Heart left ventricle (tissue), 13 donors: ENCODE results near the gene GRIA3.

Experiments used
- POLR2A ChIP-seq, 2 donors: fragments of 450-650 bp; IDR thresholded peaks; one replicate each; pipeline ENCODE4 v1.6.1; 2017; ENCODE audit warnings: antibody characterized with exemption in 2 of 2, mild to moderate bottlenecking in 2 of 2, moderate library complexity in 2 of 2
- TF ChIP-seq, protein P1 (sequence below), 12 donors: fragments of 200-600 bp; sonication (generic) in 4 of 12; IDR thresholded peaks; one replicate each; pipeline versions ENCODE4 v1.5.0 to v1.8.0; 2018 to 2022; ENCODE audit warnings: antibody characterized with exemption in 12 of 12, mild to moderate bottlenecking in 5 of 12
- donor health status: ischemic (EF 13 %, LVEDD 7.1; RV severe dilation, severe dysfunction).
- donor health status: DM: no; HTN: yes; CAD: no.
- donor health status: DM: no; HTN: no; CAD: no.
- donor health status: ischemic (EF 25% LVEDD 6.9; RV normal size, moderate dysfunction).
- donor health status: ischemic (EF 25% LVEDD 5.7; RV mildly dilated, moderate dysfunction).
- donor health status: ischemic (EF 35%, LVEDD 5.7; RV mildly dilated, moderate dysfunction).
- donor health status: nonischemic (EF 11% LVEDD 7.7; RV severe dilation, severe dysfunction).
- donor health status: DM: yes; HTN: yes; CAD: no.
- donor health status: PGD.
- donor health status: ischemic (EF 29% LVEDD 5.4; RV normal size, mild dysfunction).
- donor health status: nonischemic (EF 23%, LVEDD 6.1; RV moderate dilation, normal function).

DNA sequence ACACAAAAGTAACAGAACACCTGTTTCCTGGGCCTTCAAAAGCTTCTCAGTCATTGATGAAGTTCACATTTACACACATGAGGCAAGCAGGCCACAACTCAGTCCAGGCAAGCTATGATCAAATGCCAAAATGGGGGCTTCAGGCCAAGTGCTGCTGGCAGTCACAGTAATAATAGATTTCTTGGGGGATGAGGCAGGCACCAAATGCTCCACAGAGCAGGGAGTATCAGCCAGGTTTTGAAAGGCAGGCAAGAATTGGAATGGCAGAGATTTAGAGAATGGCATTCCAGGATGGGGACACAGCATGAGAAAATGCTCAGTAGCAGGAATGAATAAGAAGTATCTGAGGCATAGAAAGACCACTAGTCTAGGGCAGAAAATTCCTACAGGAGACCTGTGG is 52.8 kb downstream of the GRIA3 start:
- TF ChIP-seq, protein P1, sequence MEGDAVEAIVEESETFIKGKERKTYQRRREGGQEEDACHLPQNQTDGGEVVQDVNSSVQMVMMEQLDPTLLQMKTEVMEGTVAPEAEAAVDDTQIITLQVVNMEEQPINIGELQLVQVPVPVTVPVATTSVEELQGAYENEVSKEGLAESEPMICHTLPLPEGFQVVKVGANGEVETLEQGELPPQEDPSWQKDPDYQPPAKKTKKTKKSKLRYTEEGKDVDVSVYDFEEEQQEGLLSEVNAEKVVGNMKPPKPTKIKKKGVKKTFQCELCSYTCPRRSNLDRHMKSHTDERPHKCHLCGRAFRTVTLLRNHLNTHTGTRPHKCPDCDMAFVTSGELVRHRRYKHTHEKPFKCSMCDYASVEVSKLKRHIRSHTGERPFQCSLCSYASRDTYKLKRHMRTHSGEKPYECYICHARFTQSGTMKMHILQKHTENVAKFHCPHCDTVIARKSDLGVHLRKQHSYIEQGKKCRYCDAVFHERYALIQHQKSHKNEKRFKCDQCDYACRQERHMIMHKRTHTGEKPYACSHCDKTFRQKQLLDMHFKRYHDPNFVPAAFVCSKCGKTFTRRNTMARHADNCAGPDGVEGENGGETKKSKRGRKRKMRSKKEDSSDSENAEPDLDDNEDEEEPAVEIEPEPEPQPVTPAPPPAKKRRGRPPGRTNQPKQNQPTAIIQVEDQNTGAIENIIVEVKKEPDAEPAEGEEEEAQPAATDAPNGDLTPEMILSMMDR (IDR thresholded peaks at IDR 0.05), result no peak
- no peak for TF ChIP-seq POLR2A (IDR thresholded peaks at IDR 0.05)
